HCT116 (cell line): ENCODE data around the gene ACAT1. TPM values are rescaled to one million over a fixed set of nuclear protein-coding genes. Genes with fewer than 3 reads are reported as not detected.

Source experiments
- ATAC-seq: fragments of 200-7000 bp; cut with Tn5 transposase; 2 replicates; pipeline ENCODE4 v1.9.1; 2020; ENCODE audit warnings: mild to moderate bottlenecking, moderate library complexity
- BruUV-seq: library from RNA; stranded (reverse); fragments of 400-500 nt; replicated peaks from 2 replicates; lab custom pipeline; 2021; lab: Mats Ljungman, UMichigan
- CTCF ChIA-PET: fragments of 300-600 bp; sonication (Branson Sonifier 250); formaldehyde crosslinking; loops from one replicate; lab custom pipeline; 2021; ENCODE audit warnings: antibody characterized with exemption; lab: Charles Lee
- POLR2A ChIA-PET: fragments of 300-600, 350-600 bp; sonication (Branson Sonifier 250); formaldehyde crosslinking; loops from one replicate; lab custom pipeline; 2021; ENCODE audit warnings: antibody characterized with exemption; lab: Charles Lee
- RAD21 ChIA-PET, 2 experiments: fragments of 300-600 bp; sonication (Branson Sonifier 250); formaldehyde crosslinking; loops; one replicate each; lab custom pipeline; 2023; ENCODE audit warnings: low total read pairs in 2 of 2; ENCODE audit not compliant: uncharacterized antibody in 2 of 2, unreplicated experiment in 2 of 2, low non-redundant PET in 1 of 2; lab: Charles Lee
- DNase-seq: peaks from one replicate; pipeline ENCODE4 v3.0.0-alpha.2; 2010; ENCODE audit warnings: low read depth, low spot score
- H2AFZ ChIP-seq: fragments of 200-600 bp; shearing (Covaris generic), sonication (generic); 2 replicates; pipeline ENCODE4 v1.6.1; 2017; ENCODE audit warnings: low read depth, mixed run types, mixed read lengths, antibody characterized with exemption, low read length; ENCODE audit not compliant: poor library complexity, severe bottlenecking
- H3K27ac ChIP-seq: 2 replicates; pipeline ENCODE4 v1.5.1; 2012; ENCODE audit warnings: low read depth, low read length
- H3K27me3 ChIP-seq: fragments of 200-600 bp; sonication (generic); 2 replicates; pipeline ENCODE4 v1.6.1; 2016; ENCODE audit warnings: mixed run types, low read length, mixed read lengths; ENCODE audit not compliant: insufficient read depth
- H3K36me3 ChIP-seq, 2 experiments: fragments of 200-500 bp in 1 of 2; fragments of 200-600 bp in 1 of 2; sonication (Bioruptor generic) in 1 of 2; sonication (generic) in 1 of 2; 2 replicates each; pipeline versions ENCODE4 v1.5.1 to v1.6.1; 2014 to 2016; ENCODE audit warnings: low read length in 2 of 2, inconsistent platforms in 1 of 2, mixed read lengths in 1 of 2, mixed run types in 1 of 2; ENCODE audit not compliant: insufficient read depth in 2 of 2, control insufficient read depth in 1 of 2
- H3K4me1 ChIP-seq, 2 experiments: fragments of 200-600 bp in 1 of 2; sonication (generic) in 1 of 2; 2 replicates each; pipeline versions ENCODE4 v1.5.1 to v1.6.1; 2012 to 2017; ENCODE audit warnings: low read length in 2 of 2, inconsistent platforms in 1 of 2, mild to moderate bottlenecking in 1 of 2, mixed read lengths in 1 of 2, mixed run types in 1 of 2, moderate library complexity in 1 of 2; ENCODE audit not compliant: insufficient read depth in 2 of 2, control insufficient read depth in 1 of 2
- H3K4me2 ChIP-seq: fragments of 200-600 bp; sonication (generic); 2 replicates; pipeline ENCODE4 v1.6.1; 2017; ENCODE audit warnings: mixed run types, low read length, mixed read lengths
- H3K4me3 ChIP-seq, 2 experiments: fragments of 200-600 bp in 1 of 2; sonication (generic) in 1 of 2; replicated peaks in 1 of 2; 2 replicates each; pipeline ENCODE4 v1.5.1; 2011 to 2016; ENCODE audit warnings: low read length in 2 of 2, control low read depth in 1 of 2, low read depth in 1 of 2, mild to moderate bottlenecking in 1 of 2, mixed read lengths in 1 of 2, mixed run types in 1 of 2
- H3K79me2 ChIP-seq: fragments of 200-600 bp; sonication (generic); 2 replicates; pipeline ENCODE4 v1.6.1; 2017; ENCODE audit warnings: mild to moderate bottlenecking, mixed run types, low read length, moderate library complexity, mixed read lengths; ENCODE audit not compliant: insufficient read depth
- H3K9ac ChIP-seq: fragments of 200-600 bp; sonication (generic); 2 replicates; pipeline ENCODE4 v1.6.1; 2016; ENCODE audit warnings: low read length, mixed read lengths
- H3K9me2 ChIP-seq: fragments of 200-600 bp; sonication (generic), shearing (Covaris generic); 2 replicates; pipeline ENCODE4 v1.6.1; 2017; ENCODE audit warnings: mixed run types, mild to moderate bottlenecking, moderate library complexity; ENCODE audit not compliant: insufficient read depth
- H3K9me3 ChIP-seq, 2 experiments: fragments of 200-500 bp in 1 of 2; fragments of 200-600 bp in 1 of 2; sonication (Bioruptor generic) in 1 of 2; sonication (generic) in 1 of 2; 2 replicates each; pipeline ENCODE4 v1.6.1; 2014 to 2017; ENCODE audit warnings: low read length in 2 of 2, mixed read lengths in 2 of 2, inconsistent platforms in 1 of 2, low read depth in 1 of 2, mild to moderate bottlenecking in 1 of 2, mixed run types in 1 of 2, moderate library complexity in 1 of 2; ENCODE audit not compliant: control insufficient read depth in 1 of 2, insufficient read depth in 1 of 2
- H4K20me1 ChIP-seq: fragments of 200-600 bp; sonication (generic), shearing (Covaris generic); 2 replicates; pipeline ENCODE4 v1.6.1; 2017; ENCODE audit warnings: mixed run types, mild to moderate bottlenecking, moderate library complexity; ENCODE audit not compliant: insufficient read depth
- CEBPB ChIP-seq: IDR thresholded peaks from 2 replicates; pipeline ENCODE4 v1.6.1; 2012; ENCODE audit warnings: low read depth
- EGR1 ChIP-seq: IDR thresholded peaks from 2 replicates; pipeline ENCODE4 v1.6.1; 2012; ENCODE audit warnings: low read depth
- ELF1 ChIP-seq: IDR thresholded peaks from 2 replicates; pipeline ENCODE4 v1.6.1; 2012; ENCODE audit warnings: low read depth, borderline replicate concordance
- EZH2phosphoT487 ChIP-seq: fragments of 200-600 bp; IDR thresholded peaks from 2 replicates; pipeline ENCODE4 v1.6.1; 2018; ENCODE audit warnings: antibody characterized with exemption, borderline replicate concordance
- JUND ChIP-seq: IDR thresholded peaks from 2 replicates; pipeline ENCODE4 v1.6.1; 2012
- MAX ChIP-seq: IDR thresholded peaks from 2 replicates; pipeline ENCODE4 v1.6.1; 2012
- REST ChIP-seq: IDR thresholded peaks from 2 replicates; pipeline ENCODE4 v1.6.1; 2012; ENCODE audit warnings: low read depth
- SP1 ChIP-seq: IDR thresholded peaks from 2 replicates; pipeline ENCODE4 v1.6.1; 2012; ENCODE audit warnings: low read depth
- TCF7L2 ChIP-seq: IDR thresholded peaks from 2 replicates; pipeline ENCODE4 v1.7.0; 2011; ENCODE audit warnings: borderline replicate concordance, inconsistent platforms; ENCODE audit not compliant: insufficient read depth, insufficient read length; ENCODE audit errors: extremely low read depth
- YY1 ChIP-seq: IDR thresholded peaks from 2 replicates; pipeline ENCODE4 v1.6.1; 2011; ENCODE audit warnings: low read length, low read depth, moderate library complexity, mild to moderate bottlenecking; ENCODE audit not compliant: insufficient replicate concordance; ENCODE audit errors: extremely low read depth
- ZFX ChIP-seq: fragments of 450-650 bp; IDR thresholded peaks from 2 replicates; pipeline ENCODE4 v1.6.1; 2017
- ZNF274 ChIP-seq: fragments of 200-500 bp; sonication (Bioruptor generic); IDR thresholded peaks from 2 replicates; pipeline ENCODE4 v1.6.1; 2014; ENCODE audit warnings: mild to moderate bottlenecking, low read depth, low read length, inconsistent platforms
- intact Hi-C: fragments of 100-400 bp; cut with micrococcal nuclease; formaldehyde crosslinking; loops from 2 replicates; pipeline ENCODE4 v1.10.0; 2022
- total RNA-seq: library from RNA; stranded (reverse); gene quantifications from one replicate; pipeline ENCODE4 v1.2.1, GENCODE V29; 2021; ENCODE audit not compliant: unreplicated experiment
- TF ChIP-seq, protein P1 (sequence below): IDR thresholded peaks from 2 replicates; pipeline ENCODE4 v1.6.1; 2012

The ACAT1 gene
- total RNA-seq, 1 experiment from 2014 or later = 83.8 TPM

- TF ChIP-seq CEBPB = no peak
- no peak for TF ChIP-seq ZFX
- no peak for TF ChIP-seq MAX
- no peak for TF ChIP-seq SP1
- no peak for TF ChIP-seq TCF7L2
- TF ChIP-seq EZH2phosphoT487 = no peak
- TF ChIP-seq ZNF274 = no peak
- TF ChIP-seq, protein P1, sequence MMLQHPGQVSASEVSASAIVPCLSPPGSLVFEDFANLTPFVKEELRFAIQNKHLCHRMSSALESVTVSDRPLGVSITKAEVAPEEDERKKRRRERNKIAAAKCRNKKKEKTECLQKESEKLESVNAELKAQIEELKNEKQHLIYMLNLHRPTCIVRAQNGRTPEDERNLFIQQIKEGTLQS = no peak
- no peak for TF ChIP-seq YY1
- ATAC-seq = no peak
- intact Hi-C loops = no loop called here
These were observed 20.9 kb downstream of the ACAT1 start for GRCh38 chr11:108142304-108142703.

GRCh38 chr11:108144615-108145014 is 23.2 kb downstream of the ACAT1 start:
- Histone ChIP-seq H3K36me3 (peaks cover 64 to 65% of the 10 kb centered on the region in 2 experiments), H3K4me3 (no peak overlapping the region), H4K20me1 (no peaks in the 10 kb centered on the region), H3K9me3 (no peaks in the 10 kb centered on the region), H3K9ac (no peak overlapping the region), H3K4me1 (no peaks in the 10 kb centered on the region), H3K9me2 (no peaks in the 10 kb centered on the region), H3K27me3 (no peaks in the 10 kb centered on the region), H3K79me2 (no peaks in the 10 kb centered on the region), H2AFZ (no peak overlapping the region), H3K27ac (no peak overlapping the region), H3K4me2 (no peak overlapping the region)
- TF ChIP-seq EZH2phosphoT487 = no peak
- no peak for TF ChIP-seq ZFX
- no peak for TF ChIP-seq EGR1
- no peak for TF ChIP-seq ELF1
- TF ChIP-seq TCF7L2 = no peak
- no peak for TF ChIP-seq YY1
- TF ChIP-seq ZNF274 = no peak
- no peak for TF ChIP-seq JUND
- TF ChIP-seq REST = no peak
- no peak for TF ChIP-seq MAX
- ATAC-seq (no peak), DNase-seq (no peak)
- intact Hi-C loops = no loop called here
- CTCF ChIA-PET = no interaction called here
- RAD21 ChIA-PET = no interaction called here
- POLR2A ChIA-PET = no interaction called here
- BruUV-seq = no TSS peak

More at GRCh38 chr11:108142304-108142703, 20.9 kb downstream of the ACAT1 start:
- Histone ChIP-seq H3K9me3 (no peaks in the 10 kb centered on the region), H3K79me2 (no peaks in the 10 kb centered on the region), H3K27ac (no peak overlapping the region), H3K36me3 (peaks cover 49 to 56% of the 10 kb centered on the region in 2 experiments), H3K4me3 (no peak overlapping the region), H3K9ac (no peak overlapping the region), H3K4me1 (no peaks in the 10 kb centered on the region), H3K9me2 (no peaks in the 10 kb centered on the region), H2AFZ (no peak overlapping the region), H4K20me1 (no peaks in the 10 kb centered on the region), H3K4me2 (no peak overlapping the region), H3K27me3 (no peaks in the 10 kb centered on the region)
- DNase-seq = no peak
- ChIA-PET RAD21 (no interaction called here), CTCF (no interaction called here), POLR2A (no interaction called here)
- no TSS peak for BruUV-seq
